Measurements from ENCODE around the gene SPATA9.
A peak's percentile ranks its signal among the peaks of the same experiment; 100 is the strongest.

SPATA9 gene

GRCh38 chr5:95620870-95621838 lies 61.6 kb downstream of the SPATA9 start:
- peak overlapping the region; percentile 69 for H3K9ac ChIP-seq (ENCODE audit: low read depth, low read length)
- TF ChIP-seq EZH2 (IDR thresholded peaks at IDR 0.05; ENCODE audit: borderline replicate concordance, low read depth, low read length, severe bottlenecking) (no peak), CTCF (IDR thresholded peaks at IDR 0.05; ENCODE audit: borderline replicate concordance, extremely low read depth, low read length, poor library complexity, severe bottlenecking) (no peak)
- peak; percentile 57 for DNase-seq
- peak overlapping the region; percentile 79 for H2AFZ ChIP-seq (ENCODE audit: low read depth, low read length)
- no peaks in the 10 kb centered on the region for H4K20me1 ChIP-seq (ENCODE audit: insufficient read depth, low read length)
- H3K27ac ChIP-seq (ENCODE audit: low read length), result peak overlapping the region; percentile 68
- H3K36me3 ChIP-seq (ENCODE audit: insufficient read depth, low read length), result no peaks in the 10 kb centered on the region
- H3K4me2 ChIP-seq (ENCODE audit: insufficient read depth, low read length), result peak overlapping the region; percentile 77
- H3K79me2 ChIP-seq (ENCODE audit: insufficient read depth, low read length), result no peaks in the 10 kb centered on the region
- no peaks in the 10 kb centered on the region for H3K9me3 ChIP-seq (ENCODE audit: insufficient read depth, low read length, severe bottlenecking)
- peak overlapping the region; percentile 12 to 57; a peak in 3 of 4 replicates for H3K4me3 ChIP-seq (ENCODE audit: low read depth in 1 of 2, low read length in 2 of 2)
- peaks cover 32% of the 10 kb centered on the region for H3K4me1 ChIP-seq (ENCODE audit: insufficient read depth, low read length)
- ATAC-seq (ENCODE audit: insufficient read depth, low read depth), result peak; percentile 67
- H3K27me3 ChIP-seq (ENCODE audit: insufficient read depth, low read length, poor library complexity), result no peaks in the 10 kb centered on the region

- peak within 1 kb of the TSS; percentile 68 for H3K27ac ChIP-seq (ENCODE audit: low read length)
Observed at GRCh38 chr5:95620030-95620869, 62.5 kb downstream of the SPATA9 start, which contains the start of gene GPR150. TSS of gene GPR150 (plus strand) at chr5:95620087. CDS start at chr5:95620276, 189 bp downstream.

GRCh38 chr5:95619514-95620029 lies 63.2 kb downstream of the SPATA9 start:
- Histone ChIP-seq H3K79me2 (ENCODE audit: insufficient read depth, low read length) (no peaks in the 10 kb centered on the region), H3K36me3 (ENCODE audit: insufficient read depth, low read length) (no peaks in the 10 kb centered on the region), H3K4me2 (ENCODE audit: insufficient read depth, low read length) (peak overlapping the region; percentile 77), H2AFZ (ENCODE audit: low read depth, low read length) (peak overlapping the region; percentile 79; the same call in 1 of the 2 replicates), H3K27ac (ENCODE audit: low read length) (no peak overlapping the region), H3K9me3 (ENCODE audit: insufficient read depth, low read length, severe bottlenecking) (no peaks in the 10 kb centered on the region), H3K4me3 (ENCODE audit: low read depth in 1 of 2, low read length in 2 of 2) (no peak overlapping the region; a peak in 1 of 4 replicates), H3K27me3 (ENCODE audit: insufficient read depth, low read length, poor library complexity) (no peaks in the 10 kb centered on the region), H4K20me1 (ENCODE audit: insufficient read depth, low read length) (no peaks in the 10 kb centered on the region), H3K9ac (ENCODE audit: low read depth, low read length) (no peak overlapping the region), H3K4me1 (ENCODE audit: insufficient read depth, low read length) (peaks cover 32% of the 10 kb centered on the region)
- TF ChIP-seq CTCF (IDR thresholded peaks at IDR 0.05; ENCODE audit: borderline replicate concordance, extremely low read depth, low read length, poor library complexity, severe bottlenecking), result no peak
- ATAC-seq (ENCODE audit: insufficient read depth, low read depth) (no peak), DNase-seq (no peak)

More at GRCh38 chr5:95620030-95620869, 62.5 kb downstream of the SPATA9 start, which contains the start of gene GPR150:
- peak; percentile 67 for DNase-seq
- H4K20me1 ChIP-seq (ENCODE audit: insufficient read depth, low read length), result no peaks in the 10 kb centered on the region
- peak within 1 kb of the TSS; percentile 79 for H2AFZ ChIP-seq (ENCODE audit: low read depth, low read length)
- no peaks in the 10 kb centered on the region for H3K36me3 ChIP-seq (ENCODE audit: insufficient read depth, low read length)
- H3K9ac ChIP-seq (ENCODE audit: low read depth, low read length), result peak within 1 kb of the TSS; percentile 69
- no peaks in the 10 kb centered on the region for H3K79me2 ChIP-seq (ENCODE audit: insufficient read depth, low read length)
- H3K9me3 ChIP-seq (ENCODE audit: insufficient read depth, low read length, severe bottlenecking), result no peaks in the 10 kb centered on the region
- peaks cover 32% of the 10 kb centered on the region for H3K4me1 ChIP-seq (ENCODE audit: insufficient read depth, low read length)
- H3K4me3 ChIP-seq (ENCODE audit: low read depth in 1 of 2, low read length in 2 of 2), result peak within 1 kb of the TSS; percentile 12 to 57; a peak in 3 of 4 replicates
- peak within 1 kb of the TSS; percentile 77 for H3K4me2 ChIP-seq (ENCODE audit: insufficient read depth, low read length)
- TF ChIP-seq CTCF (IDR thresholded peaks at IDR 0.05; ENCODE audit: borderline replicate concordance, extremely low read depth, low read length, poor library complexity, severe bottlenecking) (peak; percentile 16), EZH2 (IDR thresholded peaks at IDR 0.05; ENCODE audit: borderline replicate concordance, low read depth, low read length, severe bottlenecking) (no peak)
- ATAC-seq (ENCODE audit: insufficient read depth, low read depth), result peak; percentile 59
- no peaks in the 10 kb centered on the region for H3K27me3 ChIP-seq (ENCODE audit: insufficient read depth, low read length, poor library complexity)

All from DND-41 (cell line).